Tibial artery (tissue), 4 donors: ENCODE measurements around the gene RYR2.

Experiments
- DNase-seq, 2 donors: peaks; one replicate each; pipeline ENCODE4 v3.0.0-alpha.2; 2019
- H3K27ac ChIP-seq, 2 donors: fragments of 200-600 bp; sonication (generic) in 1 of 2; 1 replicate in 1 of 2; 2 replicates in 1 of 2; pipeline ENCODE4 v1.5.1; 2018 to 2019; ENCODE audit warnings: mild to moderate bottlenecking in 1 of 2
- H3K27me3 ChIP-seq, 2 donors: fragments of 200-600 bp; sonication (generic) in 1 of 2; one replicate each; pipeline versions ENCODE4 v1.5.1 to v1.6.0; 2016 to 2019
- H3K36me3 ChIP-seq, 3 donors: fragments of 200-600 bp; sonication (generic) in 2 of 3; one replicate each; pipeline ENCODE4 v1.5.1; 2016 to 2019; ENCODE audit warnings: mild to moderate bottlenecking in 2 of 3
- H3K4me1 ChIP-seq, 4 donors: fragments of 200-600 bp; sonication (generic) in 2 of 4; 1 replicate in 3 of 4; 2 replicates in 1 of 4; pipeline ENCODE4 v1.5.1; 2016 to 2019
- H3K4me3 ChIP-seq, 2 donors: fragments of 200-600 bp; sonication (generic) in 1 of 2; 1 replicate in 1 of 2; 2 replicates in 1 of 2; pipeline ENCODE4 v1.5.1; 2018 to 2019; ENCODE audit warnings: mild to moderate bottlenecking in 2 of 2
- H3K9me3 ChIP-seq, 3 donors: fragments of 200-600 bp; sonication (generic) in 1 of 3; one replicate each; pipeline ENCODE4 v1.5.1; 2016 to 2019
- intact Hi-C: fragments of 100-400 bp; cut with DNase I; formaldehyde crosslinking; loops from one replicate; pipeline ENCODE4 v1.15.0; 2023; ENCODE audit warnings: low total_unique reads
- TF ChIP-seq, protein P1 (sequence below), 2 experiments: fragments of 200-600 bp in 1 of 2; fragments of 450-650 bp in 1 of 2; IDR thresholded peaks; one replicate each; pipeline ENCODE4 v1.5.1; 2017 to 2019; ENCODE audit warnings: antibody characterized with exemption in 2 of 2, mild to moderate bottlenecking in 1 of 2, moderate library complexity in 1 of 2

The RYR2 gene

DNA sequence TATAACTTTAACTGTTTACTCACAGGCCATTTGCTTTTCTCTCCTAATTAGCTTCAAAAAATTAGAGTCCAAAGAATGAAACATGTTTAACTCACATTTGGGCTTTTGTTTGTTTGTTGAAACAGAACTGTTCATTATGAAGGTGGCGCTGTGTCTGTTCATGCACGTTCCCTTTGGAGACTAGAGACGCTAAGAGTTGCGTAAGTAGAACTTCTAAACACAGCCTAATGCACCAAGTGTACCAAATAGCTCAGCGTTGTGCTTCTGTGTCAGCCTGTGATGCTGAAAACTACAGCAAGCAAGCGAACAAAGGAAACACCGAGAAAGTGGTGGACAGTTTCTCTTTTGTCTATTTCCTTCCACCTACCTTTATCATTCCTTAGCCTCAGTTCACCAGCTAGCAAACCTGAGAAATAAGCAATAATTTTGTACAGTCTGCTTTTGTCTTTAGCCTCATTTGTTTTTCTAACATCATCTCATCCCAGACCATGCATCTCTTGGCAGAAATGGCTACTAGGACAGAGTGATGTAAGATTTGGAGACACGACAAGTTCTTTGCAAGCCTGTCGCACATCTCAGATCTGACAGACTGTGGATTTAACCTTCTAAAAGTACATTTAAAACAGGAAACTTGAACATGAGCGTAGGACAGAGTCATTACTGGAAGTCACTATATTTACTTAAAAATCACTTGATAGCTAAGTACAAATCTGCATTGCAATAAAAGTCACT, 375.1 kb downstream of the RYR2 start:
- H3K27me3 ChIP-seq, result no peaks in the 10 kb centered on the region
- H3K9me3 ChIP-seq, result no peaks in the 10 kb centered on the region
- H3K4me1 ChIP-seq, result no peaks in the 10 kb centered on the region
- H3K36me3 ChIP-seq, result peaks cover 0 to 10% (median 0%) of the 10 kb centered on the region in 3 donors
- no peak for DNase-seq
- TF ChIP-seq, protein P1, sequence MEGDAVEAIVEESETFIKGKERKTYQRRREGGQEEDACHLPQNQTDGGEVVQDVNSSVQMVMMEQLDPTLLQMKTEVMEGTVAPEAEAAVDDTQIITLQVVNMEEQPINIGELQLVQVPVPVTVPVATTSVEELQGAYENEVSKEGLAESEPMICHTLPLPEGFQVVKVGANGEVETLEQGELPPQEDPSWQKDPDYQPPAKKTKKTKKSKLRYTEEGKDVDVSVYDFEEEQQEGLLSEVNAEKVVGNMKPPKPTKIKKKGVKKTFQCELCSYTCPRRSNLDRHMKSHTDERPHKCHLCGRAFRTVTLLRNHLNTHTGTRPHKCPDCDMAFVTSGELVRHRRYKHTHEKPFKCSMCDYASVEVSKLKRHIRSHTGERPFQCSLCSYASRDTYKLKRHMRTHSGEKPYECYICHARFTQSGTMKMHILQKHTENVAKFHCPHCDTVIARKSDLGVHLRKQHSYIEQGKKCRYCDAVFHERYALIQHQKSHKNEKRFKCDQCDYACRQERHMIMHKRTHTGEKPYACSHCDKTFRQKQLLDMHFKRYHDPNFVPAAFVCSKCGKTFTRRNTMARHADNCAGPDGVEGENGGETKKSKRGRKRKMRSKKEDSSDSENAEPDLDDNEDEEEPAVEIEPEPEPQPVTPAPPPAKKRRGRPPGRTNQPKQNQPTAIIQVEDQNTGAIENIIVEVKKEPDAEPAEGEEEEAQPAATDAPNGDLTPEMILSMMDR (IDR thresholded peaks at IDR 0.05), result no peak
- intact Hi-C loops, result no loop called here
- H3K27ac ChIP-seq, result no peak overlapping the region
- H3K4me3 ChIP-seq, result no peak overlapping the region

DNA sequence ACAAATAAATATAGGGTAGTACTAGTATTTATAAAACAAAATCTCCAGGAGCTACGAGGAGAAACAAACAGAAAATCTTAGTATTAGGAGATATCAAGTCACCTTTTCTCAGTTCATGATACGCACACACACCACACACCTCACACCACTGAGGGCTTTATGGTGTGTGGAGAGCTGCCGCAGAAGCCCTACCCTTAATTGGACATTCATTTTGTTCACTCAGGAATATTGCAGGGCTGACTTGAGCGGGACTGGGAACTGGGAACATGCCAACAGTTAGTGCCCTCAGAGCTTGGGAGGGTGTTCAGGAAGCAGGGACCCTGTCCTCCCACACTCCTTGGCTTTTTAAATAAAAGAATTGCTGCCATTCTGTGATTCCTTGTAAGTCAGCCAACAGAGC, 386.8 kb downstream of the RYR2 start:
- H3K4me3 ChIP-seq, result no peak overlapping the region
- TF ChIP-seq, protein P1 (IDR thresholded peaks at IDR 0.05), result no peak
- intact Hi-C loops, result no loop called here
- H3K9me3 ChIP-seq, result no peaks in the 10 kb centered on the region
- peaks cover 0 to 6% (median 0%) of the 10 kb centered on the region in 4 donors for H3K4me1 ChIP-seq
- H3K27me3 ChIP-seq, result no peaks in the 10 kb centered on the region
- H3K27ac ChIP-seq, result no peak overlapping the region
- DNase-seq, result no peak
- peaks cover 0 to 6% (median 0%) of the 10 kb centered on the region in 3 donors for H3K36me3 ChIP-seq

DNA sequence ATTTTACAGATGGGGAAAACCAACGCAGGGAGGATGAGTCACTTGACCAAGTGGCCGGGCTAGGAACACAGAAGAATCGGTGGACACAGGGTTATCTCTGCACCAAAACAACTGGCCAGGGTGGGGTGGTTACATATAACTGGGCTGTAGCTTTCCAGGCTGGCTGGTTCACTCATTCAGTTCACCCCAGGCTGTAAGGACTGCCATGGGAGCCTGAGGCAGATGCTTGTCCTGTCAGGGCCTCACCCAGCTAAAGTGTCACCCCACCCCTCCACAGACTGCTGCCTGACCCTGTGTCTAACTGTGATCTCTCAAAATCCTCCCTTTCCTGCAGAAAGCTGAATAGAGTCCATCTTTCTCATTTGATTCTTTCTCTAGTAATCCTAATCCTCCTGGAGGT, 387.3 kb downstream of the RYR2 start:
- intact Hi-C loops, result no loop called here
- DNase-seq, result no peak
- Histone ChIP-seq H3K36me3 (peaks cover 0 to 6% (median 0%) of the 10 kb centered on the region in 3 donors), H3K9me3 (no peaks in the 10 kb centered on the region), H3K27me3 (no peaks in the 10 kb centered on the region), H3K4me1 (peaks cover 0 to 6% (median 0%) of the 10 kb centered on the region in 4 donors), H3K4me3 (no peak overlapping the region), H3K27ac (no peak overlapping the region)
- TF ChIP-seq, protein P1 (IDR thresholded peaks at IDR 0.05), result no peak

DNA sequence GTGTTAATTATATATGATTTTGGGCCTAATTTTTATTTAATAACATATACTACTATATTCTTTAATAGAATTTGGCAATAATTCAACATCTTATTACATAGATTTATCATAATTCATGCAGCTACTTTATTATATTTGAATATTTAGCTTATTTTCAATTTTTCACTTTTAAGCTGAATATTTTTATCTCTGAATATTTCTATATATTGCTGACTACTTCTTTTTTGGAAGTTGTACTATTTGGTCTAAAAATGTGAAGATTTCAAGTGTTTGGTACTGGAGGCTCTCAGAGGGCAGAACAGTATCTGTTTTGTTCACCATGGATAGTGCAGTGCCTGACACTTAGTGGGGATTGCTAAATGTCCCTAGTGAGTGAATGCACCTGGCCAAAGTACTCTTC, 389.5 kb downstream of the RYR2 start:
- Histone ChIP-seq H3K36me3 (peaks cover 0 to 6% (median 0%) of the 10 kb centered on the region in 3 donors), H3K4me3 (no peak overlapping the region), H3K9me3 (no peaks in the 10 kb centered on the region), H3K4me1 (peaks cover 0 to 6% (median 0%) of the 10 kb centered on the region in 4 donors), H3K27ac (no peak overlapping the region), H3K27me3 (no peaks in the 10 kb centered on the region)
- intact Hi-C loops, result no loop called here
- no peak for DNase-seq
- TF ChIP-seq, protein P1 (IDR thresholded peaks at IDR 0.05), result no peak

DNA sequence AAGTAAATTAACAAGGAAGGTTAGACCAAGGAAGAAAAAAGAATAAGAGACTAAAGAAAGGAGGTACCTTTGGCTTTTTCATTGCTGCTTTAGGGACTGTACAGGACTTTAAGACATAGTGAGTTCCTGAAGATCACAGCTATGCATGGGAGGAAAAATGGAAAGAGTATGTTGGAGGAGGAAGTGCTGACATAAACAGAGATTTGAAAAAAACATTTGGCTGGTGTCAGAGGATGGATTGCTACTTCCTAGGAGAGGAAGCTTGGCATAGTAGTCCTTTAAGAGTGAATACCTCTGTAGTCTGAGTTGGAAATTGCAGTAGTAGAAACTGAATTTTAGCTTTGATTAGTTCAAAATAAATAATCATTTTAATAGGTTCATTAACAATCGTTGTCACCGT, 398.4 kb downstream of the RYR2 start:
- TF ChIP-seq, protein P1 (IDR thresholded peaks at IDR 0.05), result no peak
- no peaks in the 10 kb centered on the region for H3K27me3 ChIP-seq
- H3K27ac ChIP-seq, result no peak overlapping the region
- no peaks in the 10 kb centered on the region for H3K9me3 ChIP-seq
- DNase-seq, result no peak
- H3K4me3 ChIP-seq, result no peak overlapping the region
- no peaks in the 10 kb centered on the region for H3K4me1 ChIP-seq
- intact Hi-C loops, result no loop called here
- peaks cover 0 to 4% (median 0%) of the 10 kb centered on the region in 3 donors for H3K36me3 ChIP-seq
